ENCODE measurements around the gene FBXL17. TPM values are rescaled to one million over a fixed set of nuclear protein-coding genes. Genes with fewer than 3 reads are reported as not detected.

Gene FBXL17
- total RNA-seq, 1 experiment from 2014 or later, result 8.8 TPM

GRCh38 chr5:107858788-107859187 is 523.1 kb downstream of the FBXL17 start:
- CTCF ChIA-PET, result no interaction called here
- no TSS peak for BruUV-seq (replicated peaks)
- POLR2A ChIA-PET (ENCODE audit: unreplicated experiment), result no interaction called here

GRCh38 chr5:107858324-107858723 is 523.6 kb downstream of the FBXL17 start:
- intact Hi-C loops (cut with micrococcal nuclease), result no loop called here
- ChIA-PET POLR2A (ENCODE audit: unreplicated experiment) (no interaction called here), CTCF (no interaction called here)
- ATAC-seq (peak; percentile 68; the same call in 1 of the 2 replicates), DNase-seq (no peak)
- Histone ChIP-seq H4K20me1 (ENCODE audit: low read length) (no peaks in the 10 kb centered on the region), H3K27ac (ENCODE audit: low read length) (0 out of 2 replicates have a peak overlapping the region, but pooled peaks have one; percentile 8), H3K4me2 (ENCODE audit: low read length) (no peak overlapping the region), H3K27me3 (ENCODE audit: low read length) (no peaks in the 10 kb centered on the region), H2AFZ (ENCODE audit: low read length) (no peak overlapping the region), H3K9ac (ENCODE audit: low read length) (no peak overlapping the region), H3F3A (ENCODE audit: low read length, unreplicated experiment) (no peaks in the 10 kb centered on the region), H3K4me1 (ENCODE audit: insufficient read depth, low read length) (no peaks in the 10 kb centered on the region), H3K36me3 (ENCODE audit: low read depth, low read length) (no peaks in the 10 kb centered on the region), H3K4me3 (ENCODE audit: low read length) (no peak overlapping the region), H3K79me2 (ENCODE audit: low read length) (no peaks in the 10 kb centered on the region), H3K9me3 (ENCODE audit: low read length) (no peaks in the 10 kb centered on the region), H3K9me2 (replicated peaks; ENCODE audit: low read length) (no peaks in the 10 kb centered on the region)
- no TSS peak for BruUV-seq (replicated peaks)
- TF ChIP-seq CTCF (conservative IDR thresholded peaks at IDR 0.05; ENCODE audit: low read depth, low read length) (no peak), EZH2phosphoT487 (IDR thresholded peaks at IDR 0.05; ENCODE audit: borderline replicate concordance, low read length) (no peak), EZH2 (IDR thresholded peaks at IDR 0.05; ENCODE audit: low read length, unreplicated experiment) (no peak)

More at GRCh38 chr5:107858788-107859187, 523.1 kb downstream of the FBXL17 start:
- no peak overlapping the region for H3K4me3 ChIP-seq (ENCODE audit: low read length)
- no peak overlapping the region for H3K9ac ChIP-seq (ENCODE audit: low read length)
- no peaks in the 10 kb centered on the region for H4K20me1 ChIP-seq (ENCODE audit: low read length)
- no peaks in the 10 kb centered on the region for H3K27me3 ChIP-seq (ENCODE audit: low read length)
- ATAC-seq (no peak), DNase-seq (no peak)
- no peak overlapping the region for H3K4me2 ChIP-seq (ENCODE audit: low read length)
- intact Hi-C loops (cut with micrococcal nuclease), result no loop called here
- H3K4me1 ChIP-seq (ENCODE audit: insufficient read depth, low read length), result no peaks in the 10 kb centered on the region
- no peak for TF ChIP-seq EZH2phosphoT487 (IDR thresholded peaks at IDR 0.05; ENCODE audit: borderline replicate concordance, low read length)
- no peak for TF ChIP-seq CTCF (conservative IDR thresholded peaks at IDR 0.05; ENCODE audit: low read depth, low read length)
- no peak for TF ChIP-seq EZH2 (IDR thresholded peaks at IDR 0.05; ENCODE audit: low read length, unreplicated experiment)
- no peaks in the 10 kb centered on the region for H3F3A ChIP-seq (ENCODE audit: low read length, unreplicated experiment)
- no peak overlapping the region for H2AFZ ChIP-seq (ENCODE audit: low read length)
- no peaks in the 10 kb centered on the region for H3K36me3 ChIP-seq (ENCODE audit: low read depth, low read length)
- no peaks in the 10 kb centered on the region for H3K9me3 ChIP-seq (ENCODE audit: low read length)
- no peaks in the 10 kb centered on the region for H3K79me2 ChIP-seq (ENCODE audit: low read length)
- 0 out of 2 replicates have a peak overlapping the region, but pooled peaks have one; percentile 8 for H3K27ac ChIP-seq (ENCODE audit: low read length)
- no peaks in the 10 kb centered on the region for H3K9me2 ChIP-seq (replicated peaks; ENCODE audit: low read length)

- no peak overlapping the region for H3K4me3 ChIP-seq (ENCODE audit: low read length)
- intact Hi-C loops (cut with micrococcal nuclease), result no loop called here
- H3K9me3 ChIP-seq (ENCODE audit: low read length), result no peaks in the 10 kb centered on the region
- no peak overlapping the region for H3K4me2 ChIP-seq (ENCODE audit: low read length)
- POLR2A ChIA-PET (ENCODE audit: unreplicated experiment), result no interaction called here
- H2AFZ ChIP-seq (ENCODE audit: low read length), result no peak overlapping the region
- no peak overlapping the region for H3K9ac ChIP-seq (ENCODE audit: low read length)
- no peaks in the 10 kb centered on the region for H3K27me3 ChIP-seq (ENCODE audit: low read length)
- ATAC-seq (peak; percentile 29; the same call in 1 of the 2 replicates), DNase-seq (no peak)
- BruUV-seq (replicated peaks), result no TSS peak
- H3K79me2 ChIP-seq (ENCODE audit: low read length), result no peaks in the 10 kb centered on the region
- H3K9me2 ChIP-seq (replicated peaks; ENCODE audit: low read length), result no peaks in the 10 kb centered on the region
- H3K36me3 ChIP-seq (ENCODE audit: low read depth, low read length), result no peaks in the 10 kb centered on the region
- H4K20me1 ChIP-seq (ENCODE audit: low read length), result no peaks in the 10 kb centered on the region
- no peaks in the 10 kb centered on the region for H3F3A ChIP-seq (ENCODE audit: low read length, unreplicated experiment)
- CTCF ChIA-PET, result no interaction called here
- no peak for TF ChIP-seq CTCF (conservative IDR thresholded peaks at IDR 0.05; ENCODE audit: low read depth, low read length)
- no peak for TF ChIP-seq EZH2 (IDR thresholded peaks at IDR 0.05; ENCODE audit: low read length, unreplicated experiment)
- TF ChIP-seq EZH2phosphoT487 (IDR thresholded peaks at IDR 0.05; ENCODE audit: borderline replicate concordance, low read length), result no peak
- peak overlapping the region; percentile 21 for H3K27ac ChIP-seq (ENCODE audit: low read length)
- no peaks in the 10 kb centered on the region for H3K4me1 ChIP-seq (ENCODE audit: insufficient read depth, low read length)
Observed at GRCh38 chr5:107857785-107858184, 524.1 kb downstream of the FBXL17 start.
